NCI-H1417 treated with DMSO at 0.1 percent for 48 hours (cell line): Measurements from ENCODE around the gene FUZ.
A peak's percentile ranks its signal among the peaks of the same experiment; 100 is the strongest.

Experiments used
- DNase-seq: peaks from one replicate; lab custom pipeline; 2025; lab: John Stamatoyannopoulos, UW

The FUZ gene, protein sequence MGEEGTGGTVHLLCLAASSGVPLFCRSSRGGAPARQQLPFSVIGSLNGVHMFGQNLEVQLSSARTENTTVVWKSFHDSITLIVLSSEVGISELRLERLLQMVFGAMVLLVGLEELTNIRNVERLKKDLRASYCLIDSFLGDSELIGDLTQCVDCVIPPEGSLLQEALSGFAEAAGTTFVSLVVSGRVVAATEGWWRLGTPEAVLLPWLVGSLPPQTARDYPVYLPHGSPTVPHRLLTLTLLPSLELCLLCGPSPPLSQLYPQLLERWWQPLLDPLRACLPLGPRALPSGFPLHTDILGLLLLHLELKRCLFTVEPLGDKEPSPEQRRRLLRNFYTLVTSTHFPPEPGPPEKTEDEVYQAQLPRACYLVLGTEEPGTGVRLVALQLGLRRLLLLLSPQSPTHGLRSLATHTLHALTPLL

DNA sequence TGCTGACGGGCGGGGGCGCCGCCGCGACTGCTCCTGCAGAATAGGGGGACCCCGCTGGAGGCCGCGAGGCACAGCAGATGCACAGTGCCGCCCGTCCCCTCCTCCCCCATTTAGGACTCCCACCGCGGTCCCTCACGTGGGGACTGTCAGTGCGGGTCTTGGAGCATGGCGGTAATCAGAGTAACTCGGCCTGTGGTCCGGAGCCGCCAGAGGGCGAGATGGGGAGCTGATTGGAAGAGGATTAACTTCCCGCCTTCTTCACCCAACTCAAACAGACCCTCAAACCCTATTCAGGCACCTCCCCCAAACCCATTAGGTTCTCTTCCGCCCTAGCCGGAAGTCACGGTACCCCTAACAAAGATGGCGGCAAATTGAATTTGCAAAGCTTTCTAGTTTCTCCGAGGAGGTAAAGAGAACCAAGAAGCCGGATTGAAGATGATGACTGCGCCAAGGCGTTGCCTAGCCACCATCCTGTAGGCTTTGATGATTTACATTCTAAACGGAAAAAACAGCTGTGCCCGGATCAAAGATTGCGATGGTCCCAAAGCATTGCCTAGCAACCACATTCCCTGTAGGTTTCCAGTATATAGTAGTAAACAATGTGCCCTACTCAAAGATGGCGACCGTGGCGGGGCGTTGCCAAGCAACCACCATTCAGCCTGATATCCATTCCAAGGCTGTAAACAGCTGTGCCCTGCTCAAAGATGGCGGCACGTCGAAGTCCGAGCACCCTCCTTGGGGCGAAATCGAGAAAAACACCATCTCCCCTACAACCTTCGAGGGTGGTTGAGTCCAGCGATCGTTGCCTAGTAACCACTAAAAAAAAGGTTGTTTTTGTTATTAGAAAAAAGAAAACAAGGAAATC lies at the start of gene FUZ:
Gene FUZ, minus strand, starts transcription at position 296 of the 865 bp plus-strand sequence. Its CDS starts 186 bp downstream, at position 110.
- peak; percentile 96 for DNase-seq

DNA sequence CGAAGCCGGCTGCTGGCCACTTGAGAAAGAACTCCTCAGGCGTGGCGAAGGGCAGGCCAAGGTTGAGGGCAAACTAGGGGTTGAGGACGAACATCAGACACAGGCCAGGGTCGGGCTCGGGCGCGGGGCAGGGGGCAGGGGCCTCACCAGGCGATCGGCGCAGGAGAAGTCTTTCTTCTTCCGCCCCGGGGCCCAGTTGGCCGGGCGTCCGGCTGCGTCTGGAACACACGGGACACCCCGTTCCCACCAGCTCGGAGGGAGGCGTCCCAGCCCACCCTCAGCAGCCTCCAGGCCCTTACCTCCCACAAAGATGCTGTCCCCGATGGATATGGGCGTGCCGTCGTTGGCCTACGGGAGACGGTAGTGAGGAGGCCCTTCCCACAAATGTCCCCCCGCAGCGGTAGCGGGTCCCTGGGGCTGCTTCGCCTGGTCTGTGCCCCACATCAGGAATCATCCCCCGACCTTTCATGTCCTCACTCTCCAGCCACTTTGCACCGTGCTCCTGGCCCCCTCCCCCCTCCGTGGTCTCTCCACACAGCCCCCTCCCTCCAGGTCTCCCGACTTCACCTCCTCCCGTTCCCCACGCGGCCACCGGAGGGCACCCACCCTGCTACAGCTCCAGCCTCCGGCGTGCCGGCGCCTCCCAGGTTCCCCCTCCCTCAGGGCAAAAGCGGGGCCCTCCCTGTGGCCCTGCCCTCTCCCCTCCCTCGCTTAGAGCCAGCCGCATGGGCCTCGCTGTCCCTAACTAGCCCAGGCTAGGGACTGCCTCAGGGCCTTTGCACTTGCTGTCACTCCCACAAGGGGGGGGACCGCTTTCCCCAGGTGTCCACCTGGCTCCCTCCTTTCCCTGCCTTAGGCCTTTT lies 49.5 kb upstream of the FUZ start:
- no peak for DNase-seq

DNA sequence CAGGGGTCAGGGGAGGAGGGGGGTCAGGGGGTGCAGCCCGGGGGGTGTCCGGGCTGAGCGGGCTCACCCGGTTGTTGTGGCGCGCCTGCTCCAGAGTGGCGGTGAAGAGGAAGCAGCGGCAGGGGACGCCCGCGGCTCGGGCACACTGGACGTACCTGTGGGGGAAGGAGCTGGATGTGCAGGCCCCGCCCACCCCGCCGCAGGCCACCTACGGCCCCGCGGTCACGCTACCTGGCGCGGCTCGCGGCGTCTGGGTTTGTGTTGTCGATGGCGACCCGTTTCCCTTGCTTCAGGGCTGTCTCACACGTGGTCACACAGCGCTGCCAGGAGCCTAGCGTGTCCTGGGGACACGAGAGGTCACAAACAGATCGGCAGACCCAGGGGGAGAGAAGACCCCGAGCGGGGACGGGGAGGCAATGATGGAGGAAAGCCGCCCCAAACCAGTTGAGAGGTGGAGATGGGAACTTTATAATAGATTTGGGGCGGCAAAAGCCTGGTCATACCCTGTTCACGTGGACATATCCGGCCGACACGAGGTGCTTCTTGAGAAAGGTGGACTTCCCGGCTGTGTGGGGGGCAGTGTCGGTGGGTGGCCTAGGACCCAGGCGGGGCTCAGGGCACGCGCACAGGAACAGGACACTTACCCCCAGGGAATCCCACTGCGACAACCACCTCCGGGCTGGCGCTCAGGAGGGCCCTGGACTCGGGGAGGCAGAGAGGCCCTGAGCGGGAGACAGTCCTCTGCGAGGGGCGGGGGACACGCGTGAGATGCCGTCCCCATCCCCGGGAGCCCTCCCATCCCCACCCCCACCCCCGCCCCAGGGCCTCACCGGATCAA lies 48.7 kb upstream of the FUZ start:
- DNase-seq, result no peak

DNA sequence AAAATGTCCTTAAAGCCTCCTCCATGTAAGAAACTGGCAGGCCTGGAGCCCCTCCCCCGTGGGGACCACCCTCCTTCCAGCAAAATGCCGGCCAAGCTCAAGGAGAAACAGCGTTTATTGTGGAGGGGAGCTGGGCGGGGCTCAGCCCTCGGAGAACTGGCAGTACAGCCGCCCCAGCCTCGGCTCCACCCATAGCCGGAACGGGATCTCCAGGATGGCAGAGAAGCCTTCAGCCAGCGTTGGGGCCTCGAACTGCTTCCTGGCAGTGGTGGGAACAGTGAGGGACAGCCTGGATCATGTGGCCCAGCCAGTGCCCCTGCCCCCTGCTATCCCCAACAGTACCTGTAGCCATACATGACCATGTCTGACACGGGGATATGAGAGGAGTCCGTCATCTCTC lies 48.0 kb upstream of the FUZ start:
- DNase-seq, result no peak

DNA sequence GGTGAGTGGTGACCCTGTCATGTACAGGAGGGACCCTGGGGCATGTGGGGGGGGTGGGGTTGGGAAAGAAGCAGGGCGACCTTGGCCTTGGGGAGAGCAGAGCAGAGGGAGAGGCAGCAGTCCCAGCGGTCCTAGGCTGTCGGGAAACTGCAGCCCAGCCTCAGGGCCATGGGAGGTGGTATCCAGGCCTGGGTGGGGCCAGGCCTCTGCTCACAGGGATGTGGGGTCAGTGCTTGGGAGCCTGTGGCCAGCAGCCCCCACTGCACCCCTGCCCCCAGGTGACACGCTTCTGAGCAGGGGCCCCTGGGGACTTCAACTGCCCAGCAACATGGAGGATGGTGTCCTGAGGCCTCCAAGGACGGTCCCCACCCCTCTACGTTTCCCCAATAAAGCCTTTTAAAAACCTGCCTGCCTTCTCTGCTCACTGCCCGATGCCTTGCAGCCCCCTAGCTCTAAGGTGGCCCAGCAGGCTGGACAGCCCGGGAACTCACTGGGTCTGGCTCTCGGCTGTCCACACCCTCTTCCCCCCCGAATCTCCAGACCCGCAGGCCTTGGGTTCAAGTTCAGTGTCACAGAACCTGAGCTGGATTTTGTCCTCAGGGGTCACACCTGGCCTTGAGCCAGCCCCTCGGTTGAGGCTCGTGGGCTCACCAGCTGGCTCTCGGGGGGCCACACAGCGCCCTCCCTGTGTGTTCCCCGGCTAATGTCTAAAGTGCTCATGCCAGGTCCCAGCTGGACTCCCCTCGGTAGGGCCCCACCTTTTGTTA lies 47.4 kb upstream of the FUZ start:
- no peak for DNase-seq

DNA sequence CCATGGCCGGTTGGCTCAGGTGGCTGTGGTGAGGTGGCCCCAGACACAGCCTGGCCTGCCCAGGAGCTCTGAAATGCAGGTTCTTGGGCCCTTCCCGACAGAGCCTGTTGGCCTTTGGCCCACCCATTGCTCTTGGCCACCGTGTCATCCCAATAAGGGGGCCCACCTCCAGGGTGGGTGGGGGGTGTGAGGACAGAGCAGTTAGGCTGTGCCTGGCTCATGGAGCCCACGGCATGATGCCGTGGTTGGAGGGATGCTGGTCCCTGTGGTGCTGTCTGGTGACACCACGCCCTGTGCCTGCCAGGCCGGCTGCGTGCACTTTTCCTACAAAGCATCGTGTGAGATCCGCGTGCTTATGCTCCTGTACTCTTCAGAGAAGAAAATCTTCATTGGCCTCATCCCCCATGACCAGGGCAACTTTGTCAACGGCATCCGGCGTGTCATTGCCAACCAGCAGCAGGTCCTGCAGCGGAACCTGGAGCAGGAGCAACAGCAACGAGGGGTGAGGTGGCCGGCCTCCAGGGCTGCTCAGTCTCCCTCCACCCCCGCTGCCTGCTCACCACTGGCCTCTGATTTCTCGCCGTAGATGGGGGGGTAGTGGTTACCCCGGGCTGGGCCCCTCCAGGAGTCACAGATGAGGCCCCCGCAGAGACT lies 46.7 kb upstream of the FUZ start:
- DNase-seq, result no peak

DNA sequence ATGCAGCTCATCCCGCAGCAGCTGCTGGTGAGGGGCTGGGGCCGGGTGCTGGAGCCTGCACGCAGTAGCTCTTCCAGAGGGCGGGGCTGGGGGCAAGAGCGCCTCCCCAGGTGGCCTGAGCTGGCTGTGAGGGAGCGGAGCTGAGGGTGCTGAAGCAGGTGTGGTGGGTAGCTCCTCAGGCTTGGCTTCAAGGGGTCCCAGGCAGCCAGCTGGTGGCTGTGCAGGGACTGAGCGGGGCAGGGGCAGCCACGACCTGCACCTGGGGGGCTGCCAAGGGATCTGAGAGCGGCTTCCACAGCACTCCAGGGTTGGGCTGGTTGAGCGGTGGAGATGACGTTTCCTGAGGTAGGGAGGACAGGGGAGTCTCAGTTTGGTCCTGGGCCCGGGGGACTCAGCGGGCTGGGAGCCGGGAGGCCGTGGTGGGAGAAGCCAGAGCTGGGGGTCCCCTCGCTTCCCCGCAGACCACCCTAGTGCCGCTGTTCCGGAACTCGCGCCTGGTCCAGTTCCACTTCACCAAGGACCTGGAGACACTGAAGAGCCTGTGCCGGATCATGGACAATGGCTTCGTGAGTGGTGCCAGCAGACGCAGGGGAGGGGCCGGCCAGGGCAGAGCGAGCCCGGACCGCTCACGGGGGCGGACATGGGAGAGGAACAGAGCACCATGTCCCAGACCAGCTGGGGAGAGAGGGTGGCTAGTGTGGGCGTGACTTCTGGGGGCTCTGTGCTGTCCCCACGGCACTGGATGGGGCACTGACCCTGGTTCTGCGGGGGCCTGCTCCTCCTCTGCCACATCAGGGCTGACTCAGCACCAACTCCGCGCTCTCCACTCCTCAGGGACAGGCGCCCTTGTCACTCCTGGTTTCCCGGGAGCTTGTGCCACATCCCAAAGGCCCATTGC lies 45.2 kb upstream of the FUZ start:
- no peak for DNase-seq

DNA sequence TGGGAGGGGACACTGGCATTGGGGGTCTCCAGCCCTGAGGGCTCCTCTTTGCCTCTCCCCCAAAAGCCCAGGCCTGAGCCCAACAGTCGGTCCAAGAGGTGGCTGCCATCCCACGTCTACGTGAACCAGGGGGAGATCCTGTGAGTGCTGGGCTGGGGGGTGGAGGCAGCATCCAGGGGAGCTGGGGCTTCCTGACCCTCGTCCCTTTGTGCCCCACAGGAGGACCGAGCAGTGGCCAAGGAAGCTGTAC lies 44.7 kb upstream of the FUZ start:
- DNase-seq, result no peak

DNA sequence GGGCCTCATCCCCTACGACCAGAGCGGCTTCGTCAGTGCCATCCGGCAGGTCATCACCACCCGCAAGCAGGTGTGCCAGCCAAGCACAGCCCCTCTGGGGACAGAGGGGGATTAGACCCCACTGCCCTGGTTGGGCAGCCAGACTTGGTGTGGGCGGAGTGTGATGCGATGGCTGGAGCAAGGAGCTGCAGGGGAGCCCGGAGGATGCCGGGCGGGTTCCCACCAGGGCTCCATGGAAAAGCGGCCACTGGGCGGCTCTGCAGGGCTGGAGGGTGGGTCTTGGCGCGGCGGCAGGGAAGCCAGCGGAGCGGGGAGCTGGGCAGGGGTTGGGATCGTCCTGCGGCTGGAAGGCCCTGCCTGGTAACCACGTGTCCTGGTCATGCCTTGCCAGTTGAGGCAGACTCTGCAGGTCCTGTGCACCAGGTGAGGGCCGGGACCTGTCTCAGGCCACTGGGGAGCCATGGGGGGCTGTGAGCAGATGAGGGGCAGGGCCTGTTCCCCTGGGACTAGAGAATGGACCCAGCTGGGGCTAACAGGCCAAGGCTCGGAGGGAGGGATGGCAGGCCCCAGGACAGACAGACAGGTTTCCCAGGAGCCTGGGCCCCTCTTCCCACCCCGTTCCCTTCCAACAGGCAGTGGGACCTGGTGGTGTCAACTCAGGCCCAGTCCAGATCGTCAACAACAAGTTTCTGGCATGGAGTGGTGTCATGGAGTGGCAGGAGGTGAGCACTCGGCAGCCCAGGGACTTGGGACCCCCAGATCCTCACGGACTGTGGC lies 44.2 kb upstream of the FUZ start:
- DNase-seq, result no peak

DNA sequence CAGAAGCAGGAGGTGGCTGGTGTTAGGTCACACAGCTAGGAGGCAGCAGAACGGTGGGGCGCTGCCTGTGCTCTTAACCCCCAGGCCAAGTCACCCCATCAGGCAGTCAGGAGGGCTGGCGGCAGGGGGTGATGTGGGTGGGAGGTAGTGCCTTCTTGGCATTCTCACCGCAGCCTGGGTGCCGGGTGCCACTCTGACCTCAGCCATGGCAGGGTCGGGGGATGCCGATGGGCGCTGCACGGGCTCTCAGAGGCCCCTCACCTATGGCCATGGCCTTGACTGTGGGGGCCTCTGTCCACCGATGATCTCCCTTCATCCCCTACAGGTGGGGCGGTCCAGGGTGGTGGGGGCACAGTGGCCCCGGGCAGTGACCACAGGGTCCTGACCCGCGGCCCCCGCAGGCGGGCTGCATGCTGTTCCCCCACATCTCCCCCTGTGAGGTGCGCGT lies 43.5 kb upstream of the FUZ start:
- DNase-seq, result no peak

DNA sequence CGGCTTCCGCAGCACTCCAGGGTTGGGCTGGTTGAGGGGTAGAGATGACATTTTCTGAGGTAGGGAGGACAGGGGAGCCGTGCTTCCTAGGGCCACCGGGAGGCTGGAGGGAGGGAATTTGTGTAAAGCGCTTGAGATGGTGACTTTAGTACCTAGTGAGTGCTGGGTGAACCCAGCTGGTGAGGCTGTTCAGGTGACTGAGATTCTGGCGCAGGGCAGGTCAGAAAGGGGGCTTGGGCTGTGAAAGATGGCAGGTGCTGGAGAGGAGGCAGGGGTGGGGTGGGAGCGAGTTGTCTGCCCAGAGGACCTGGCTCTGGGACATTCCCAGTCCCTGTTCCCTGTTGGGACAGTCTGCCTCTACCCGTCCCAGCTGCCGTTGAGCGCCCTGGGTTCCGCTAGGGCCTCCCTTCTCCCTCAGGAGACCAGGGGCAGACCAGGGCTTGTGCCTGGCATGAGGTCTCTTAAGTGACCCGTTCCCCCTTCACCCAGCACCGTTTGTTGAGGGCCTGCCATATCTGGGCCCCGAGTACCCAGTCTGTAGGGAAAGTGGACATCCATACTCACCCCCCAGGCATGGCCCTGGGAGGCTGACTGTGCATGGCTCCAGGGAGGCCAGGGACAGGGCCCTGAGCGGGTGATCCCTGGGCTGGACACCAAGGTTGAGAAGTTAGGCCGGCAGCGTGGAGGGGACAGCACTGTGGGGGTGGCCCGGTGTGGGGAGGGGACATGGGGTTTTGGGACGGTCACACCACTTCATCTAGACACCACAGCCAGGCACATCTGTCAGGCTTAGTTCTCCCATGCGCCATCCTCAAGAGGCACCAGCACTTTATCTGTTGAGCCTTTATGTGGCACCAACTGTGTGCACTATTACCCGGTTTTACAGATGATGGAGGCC lies 42.8 kb upstream of the FUZ start:
- DNase-seq, result no peak

DNA sequence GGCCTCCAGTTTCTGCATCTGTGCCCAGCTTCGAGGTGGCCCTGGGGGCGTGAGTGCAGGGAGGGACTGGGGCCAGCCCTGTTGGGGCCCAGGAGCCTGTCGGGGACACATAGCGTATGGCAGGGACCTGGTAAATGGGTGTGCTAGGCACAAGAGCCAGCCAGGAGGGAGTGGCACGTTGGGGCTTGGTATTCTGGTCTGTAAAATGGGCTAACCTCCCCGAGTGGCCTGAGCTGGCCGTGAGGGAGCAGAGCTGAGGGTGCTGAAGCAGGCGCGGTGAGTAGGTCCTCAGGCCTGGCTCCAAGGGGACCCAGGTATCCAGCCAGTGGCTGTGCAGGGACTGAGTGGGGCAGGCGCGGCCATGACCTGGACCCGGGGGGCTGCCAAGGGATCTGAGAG lies 42.2 kb upstream of the FUZ start:
- no peak for DNase-seq

DNA sequence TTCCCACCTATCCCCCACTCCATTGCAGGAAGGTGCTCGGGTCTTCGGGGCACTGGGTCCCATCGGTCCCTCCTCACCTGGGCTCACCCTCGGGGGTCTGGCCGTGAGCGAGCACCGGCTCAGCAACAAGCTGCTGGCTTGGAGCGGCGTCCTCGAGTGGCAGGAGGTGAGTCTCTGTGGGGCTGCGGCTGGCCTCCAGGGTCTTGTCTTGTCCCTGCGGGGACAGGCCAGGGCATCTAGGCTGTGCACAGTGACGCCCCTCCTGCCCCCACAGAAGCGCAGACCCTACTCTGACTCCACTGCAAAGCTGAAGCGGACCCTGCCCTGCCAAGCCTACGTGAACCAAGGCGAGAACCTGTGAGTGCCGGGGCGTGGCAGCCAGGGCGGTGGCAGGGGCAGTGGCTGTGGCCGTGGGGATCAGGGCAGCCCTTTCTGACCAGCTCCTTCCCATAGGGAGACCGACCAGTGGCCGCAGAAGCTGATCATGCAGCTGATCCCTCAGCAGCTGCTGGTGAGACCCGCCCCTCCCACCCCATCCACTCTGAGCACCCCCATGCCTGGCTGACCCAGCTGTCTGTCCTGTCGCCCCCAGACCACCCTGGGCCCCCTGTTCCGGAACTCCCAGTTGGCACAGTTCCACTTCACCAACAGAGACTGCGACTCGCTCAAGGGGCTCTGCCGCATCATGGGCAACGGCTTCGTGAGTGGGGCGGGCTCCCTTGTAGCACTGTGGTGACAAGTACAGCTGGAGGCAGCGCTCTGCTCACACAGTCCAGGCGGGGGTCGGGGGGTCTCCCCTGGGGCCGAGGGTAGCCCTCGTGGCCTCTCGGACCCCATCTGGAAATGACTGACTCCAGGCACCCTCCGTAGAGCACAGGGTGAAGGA lies 41.5 kb upstream of the FUZ start:
- no peak for DNase-seq

DNA sequence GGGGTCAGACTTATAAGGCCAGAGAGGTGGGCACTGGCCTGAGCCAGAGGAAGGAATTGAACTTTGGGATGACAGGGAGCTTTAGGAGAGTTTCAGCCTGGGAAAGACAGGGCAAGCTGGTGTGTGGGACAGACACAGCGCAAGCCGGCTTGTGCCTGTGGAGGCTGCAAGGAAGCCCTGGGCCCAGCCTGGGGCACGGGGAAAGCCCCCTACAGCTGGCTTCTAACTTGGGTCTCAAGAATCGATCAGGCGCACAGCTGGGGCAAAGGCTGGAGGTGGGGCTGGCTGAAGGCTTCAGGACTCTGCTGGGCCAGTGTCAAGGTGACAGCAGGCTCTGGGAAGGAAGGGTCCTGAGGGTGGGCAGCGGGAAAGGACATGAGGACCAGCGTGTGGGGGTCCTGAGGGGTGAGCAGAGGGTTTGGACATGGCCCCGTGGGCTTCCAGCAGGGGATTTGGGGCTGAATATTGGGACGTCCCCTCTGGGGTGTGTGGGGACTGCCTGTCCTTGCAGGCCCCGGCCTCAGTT lies 40.8 kb upstream of the FUZ start:
- no peak for DNase-seq

DNA sequence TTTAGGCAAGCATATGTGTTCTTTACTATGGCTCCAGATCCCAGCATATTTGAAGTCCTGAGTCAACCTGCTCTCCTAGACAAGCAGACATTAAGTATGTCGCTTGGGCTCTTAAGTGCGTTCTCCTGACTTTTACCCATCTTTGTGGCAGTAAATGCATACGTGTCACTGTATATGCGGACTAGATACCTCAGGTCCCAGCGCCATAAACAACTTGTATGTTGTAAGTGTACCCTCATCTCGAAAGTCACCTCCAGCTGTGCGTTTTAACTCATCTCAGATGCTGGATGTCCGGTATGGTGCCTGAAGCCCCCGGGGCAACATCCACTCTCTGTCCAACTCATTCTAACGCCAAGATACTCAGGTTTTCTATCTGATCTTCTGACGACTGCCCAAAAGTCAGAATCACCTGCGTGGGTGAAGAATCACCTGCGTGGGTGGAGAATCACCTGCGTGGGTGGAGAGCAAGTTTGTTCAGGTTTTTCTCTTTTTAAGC lies 39.6 kb upstream of the FUZ start:
- DNase-seq, result no peak
